Caki2 (cell line): ENCODE results near the gene ZNF124. TPM values are rescaled to one million over a fixed set of nuclear protein-coding genes. Genes with fewer than 3 reads are reported as not detected.
A peak's percentile ranks its signal among the peaks of the same experiment; 100 is the strongest.

ENCODE experiments used
- DNase-seq: peaks from one replicate; pipeline ENCODE4 v3.0.0-alpha.2; 2015; ENCODE audit warnings: low read depth
- in situ Hi-C: cut with HindIII; loops from 2 replicates; pipeline ENCODE4 v1.10.0; 2016; ENCODE audit warnings: low sequenced_read_pairs, low pct_unique_long_range_greater_than_20kb, mixed read lengths
- total RNA-seq: library from RNA; depleted of rRNA; stranded (reverse); fragments of >200 nt; shearing (Covaris generic); gene quantifications from 2 replicates; pipeline ENCODE4 v1.2.3, GENCODE V29; 2014; ENCODE audit warnings: low replicate concordance; rRNA removed

Gene ZNF124
- total RNA-seq, 1 experiment from 2014 or later = 64.1 TPM

GRCh38 chr1:247119600-247120407 lies 52.0 kb downstream of the ZNF124 start:
- DNase-seq = no peak
- in situ Hi-C loops = no loop called here

GRCh38 chr1:247118946-247119446 lies 52.8 kb downstream of the ZNF124 start:
- in situ Hi-C loops = no loop called here
- no peak for DNase-seq

- DNase-seq = no peak
These were observed 56.3 kb downstream of the ZNF124 start for GRCh38 chr1:247115545-247115944.

GRCh38 chr1:247115141-247115510 lies 56.7 kb downstream of the ZNF124 start:
- in situ Hi-C loops = no loop called here
- DNase-seq = no peak

More at GRCh38 chr1:247115545-247115944, 56.3 kb downstream of the ZNF124 start:
- in situ Hi-C loops = no loop called here

- in situ Hi-C loops = no loop called here
- DNase-seq = no peak
These were observed 57.3 kb downstream of the ZNF124 start for GRCh38 chr1:247114351-247115140.

GRCh38 chr1:247113733-247114271 lies 58.0 kb downstream of the ZNF124 start:
- in situ Hi-C loops = no loop called here
- DNase-seq = no peak

GRCh38 chr1:247113094-247113497 lies 58.7 kb downstream of the ZNF124 start:
- DNase-seq = no peak
- in situ Hi-C loops = no loop called here

- no peak for DNase-seq
- in situ Hi-C loops = no loop called here
These were observed 59.4 kb downstream of the ZNF124 start for GRCh38 chr1:247112479-247112781.

- in situ Hi-C loops = no loop called here
- DNase-seq = peak; percentile 46
These were observed 59.9 kb downstream of the ZNF124 start for GRCh38 chr1:247111700-247112478.

GRCh38 chr1:247111259-247111699 lies 60.5 kb downstream of the ZNF124 start:
- in situ Hi-C loops = no loop called here
- no peak for DNase-seq

- DNase-seq = no peak
- in situ Hi-C loops = no loop called here
These were observed 61.1 kb downstream of the ZNF124 start for GRCh38 chr1:247110627-247111258.

GRCh38 chr1:247107694-247108093 lies 64.1 kb downstream of the ZNF124 start:
- in situ Hi-C loops = no loop called here

GRCh38 chr1:247105966-247106365 lies 65.9 kb downstream of the ZNF124 start:
- DNase-seq = no peak
- in situ Hi-C loops = no loop called here

More at GRCh38 chr1:247107694-247108093, 64.1 kb downstream of the ZNF124 start:
- no peak for DNase-seq

Other genes with a start within 250 kb of the ZNF124 start
- gene AHCTF1, start 240.1 kb downstream of the ZNF124 start, total RNA-seq = 10.0 and 13.0 TPM in 2 replicates
- not detected in 2 replicates for gene ZNF695, start 164.0 kb downstream of the ZNF124 start, total RNA-seq
- gene ZNF670, start 93.2 kb downstream of the ZNF124 start, total RNA-seq = 2.1 and 3.7 TPM in 2 replicates
- gene ZNF669, start 67.7 kb downstream of the ZNF124 start, total RNA-seq = 5.6 and 12.8 TPM in 2 replicates
- not detected in 2 replicates for gene VN1R5, start 84.1 kb upstream of the ZNF124 start, total RNA-seq
- gene ZNF496, start 159.8 kb upstream of the ZNF124 start, total RNA-seq = 30.9 and 47.0 TPM in 2 replicates
- not detected in 2 replicates for gene NLRP3, start 244.2 kb upstream of the ZNF124 start, total RNA-seq